ENCODE measurements around the gene ITGB6.

DNA sequence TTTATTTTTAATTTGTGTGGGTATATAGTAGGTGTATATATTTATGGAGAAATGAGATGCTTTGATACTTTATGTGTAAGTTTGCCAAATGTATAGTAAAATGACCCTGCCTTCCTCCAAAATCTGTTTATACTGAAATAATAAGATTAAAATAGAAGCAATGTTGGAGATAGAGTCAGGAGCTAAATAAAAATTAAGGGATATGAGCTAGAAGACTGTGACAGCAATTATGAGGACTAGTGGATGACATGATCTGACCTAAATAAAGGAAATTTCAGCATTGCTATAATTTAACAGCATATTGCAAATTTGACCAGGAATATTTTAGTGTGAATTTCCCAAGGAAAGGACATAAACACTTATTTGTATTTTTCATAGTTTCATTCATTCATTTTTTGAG, 60.7 kb downstream of the ITGB6 start:
- TF ChIP-seq ARNTL (CRISPR knock-in tag; IDR thresholded peaks at IDR 0.05; ENCODE audit: borderline replicate concordance, low read depth): no peak
- TF ChIP-seq ZNF565 (CRISPR knock-in tag; conservative IDR thresholded peaks at IDR 0.05; ENCODE audit: low read depth): no peak
- TF ChIP-seq, protein P1, sequence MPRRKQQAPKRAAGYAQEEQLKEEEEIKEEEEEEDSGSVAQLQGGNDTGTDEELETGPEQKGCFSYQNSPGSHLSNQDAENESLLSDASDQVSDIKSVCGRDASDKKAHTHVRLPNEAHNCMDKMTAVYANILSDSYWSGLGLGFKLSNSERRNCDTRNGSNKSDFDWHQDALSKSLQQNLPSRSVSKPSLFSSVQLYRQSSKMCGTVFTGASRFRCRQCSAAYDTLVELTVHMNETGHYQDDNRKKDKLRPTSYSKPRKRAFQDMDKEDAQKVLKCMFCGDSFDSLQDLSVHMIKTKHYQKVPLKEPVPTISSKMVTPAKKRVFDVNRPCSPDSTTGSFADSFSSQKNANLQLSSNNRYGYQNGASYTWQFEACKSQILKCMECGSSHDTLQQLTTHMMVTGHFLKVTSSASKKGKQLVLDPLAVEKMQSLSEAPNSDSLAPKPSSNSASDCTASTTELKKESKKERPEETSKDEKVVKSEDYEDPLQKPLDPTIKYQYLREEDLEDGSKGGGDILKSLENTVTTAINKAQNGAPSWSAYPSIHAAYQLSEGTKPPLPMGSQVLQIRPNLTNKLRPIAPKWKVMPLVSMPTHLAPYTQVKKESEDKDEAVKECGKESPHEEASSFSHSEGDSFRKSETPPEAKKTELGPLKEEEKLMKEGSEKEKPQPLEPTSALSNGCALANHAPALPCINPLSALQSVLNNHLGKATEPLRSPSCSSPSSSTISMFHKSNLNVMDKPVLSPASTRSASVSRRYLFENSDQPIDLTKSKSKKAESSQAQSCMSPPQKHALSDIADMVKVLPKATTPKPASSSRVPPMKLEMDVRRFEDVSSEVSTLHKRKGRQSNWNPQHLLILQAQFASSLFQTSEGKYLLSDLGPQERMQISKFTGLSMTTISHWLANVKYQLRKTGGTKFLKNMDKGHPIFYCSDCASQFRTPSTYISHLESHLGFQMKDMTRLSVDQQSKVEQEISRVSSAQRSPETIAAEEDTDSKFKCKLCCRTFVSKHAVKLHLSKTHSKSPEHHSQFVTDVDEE (CRISPR knock-in tag; IDR thresholded peaks at IDR 0.05): no peak
- TF ChIP-seq, protein P2, sequence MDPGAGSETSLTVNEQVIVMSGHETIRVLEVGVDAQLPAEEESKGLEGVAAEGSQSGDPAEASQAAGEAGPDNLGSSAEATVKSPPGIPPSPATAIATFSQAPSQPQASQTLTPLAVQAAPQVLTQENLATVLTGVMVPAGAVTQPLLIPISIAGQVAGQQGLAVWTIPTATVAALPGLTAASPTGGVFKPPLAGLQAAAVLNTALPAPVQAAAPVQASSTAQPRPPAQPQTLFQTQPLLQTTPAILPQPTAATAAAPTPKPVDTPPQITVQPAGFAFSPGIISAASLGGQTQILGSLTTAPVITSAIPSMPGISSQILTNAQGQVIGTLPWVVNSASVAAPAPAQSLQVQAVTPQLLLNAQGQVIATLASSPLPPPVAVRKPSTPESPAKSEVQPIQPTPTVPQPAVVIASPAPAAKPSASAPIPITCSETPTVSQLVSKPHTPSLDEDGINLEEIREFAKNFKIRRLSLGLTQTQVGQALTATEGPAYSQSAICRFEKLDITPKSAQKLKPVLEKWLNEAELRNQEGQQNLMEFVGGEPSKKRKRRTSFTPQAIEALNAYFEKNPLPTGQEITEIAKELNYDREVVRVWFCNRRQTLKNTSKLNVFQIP (CRISPR knock-in tag; IDR thresholded peaks at IDR 0.05; ENCODE audit: borderline replicate concordance, low read depth): no peak
- TF ChIP-seq SNAI2 (CRISPR knock-in tag; IDR thresholded peaks at IDR 0.05): no peak
- TF ChIP-seq ZC3H10 (CRISPR knock-in tag; IDR thresholded peaks at IDR 0.05): no peak
- no peak for TF ChIP-seq CSDC2 (CRISPR knock-in tag; IDR thresholded peaks at IDR 0.05)
